Measurements from ENCODE around the gene CSF1. TPM values are rescaled to one million over a fixed set of nuclear protein-coding genes. Genes with fewer than 3 reads are reported as not detected.

Gene CSF1
- total RNA-seq, 1 donor from 2014 or later, result 252 TPM

- H3K4me3 Mint-ChIP-seq (ENCODE audit: low read depth), result no peak overlapping the region
- H3K9me3 Mint-ChIP-seq, result no peaks in the 10 kb centered on the region
These were observed 12.7 kb downstream of the CSF1 start for GRCh38 chr1:109923131-109923945.

GRCh38 chr1:109923946-109924275 is 13.3 kb downstream of the CSF1 start:
- H3K36me3 Mint-ChIP-seq (ENCODE audit: low read depth), result peaks cover 92% of the 10 kb centered on the region
- no peak overlapping the region for H3K4me3 Mint-ChIP-seq (ENCODE audit: low read depth)
- H3K27me3 Mint-ChIP-seq (ENCODE audit: low read depth), result no peaks in the 10 kb centered on the region
- peak overlapping the region; percentile 31 for H3K27ac Mint-ChIP-seq
- intact Hi-C loops (cut with micrococcal nuclease), result no loop called here
- no peak for DNase-seq (ENCODE audit: low spot score)
- no peaks in the 10 kb centered on the region for H3K9me3 Mint-ChIP-seq
- H3K4me1 Mint-ChIP-seq (ENCODE audit: low read depth), result peaks cover 7% of the 10 kb centered on the region

More at GRCh38 chr1:109923131-109923945, 12.7 kb downstream of the CSF1 start:
- Mint-ChIP-seq H3K4me1 (ENCODE audit: low read depth) (peaks cover 13% of the 10 kb centered on the region), H3K36me3 (ENCODE audit: low read depth) (peaks cover 92% of the 10 kb centered on the region), H3K27me3 (ENCODE audit: low read depth) (no peaks in the 10 kb centered on the region), H3K27ac (peak overlapping the region; percentile 12)
- intact Hi-C loops (cut with micrococcal nuclease), result no loop called here
- no peak for DNase-seq (ENCODE audit: low spot score)

- no peak overlapping the region for H3K4me3 Mint-ChIP-seq (ENCODE audit: low read depth)
These were observed 13.7 kb downstream of the CSF1 start for GRCh38 chr1:109924316-109924715.

GRCh38 chr1:109925159-109925990 is 14.7 kb downstream of the CSF1 start:
- Mint-ChIP-seq H3K27me3 (ENCODE audit: low read depth) (no peaks in the 10 kb centered on the region), H3K9me3 (no peaks in the 10 kb centered on the region), H3K36me3 (ENCODE audit: low read depth) (peaks cover 97% of the 10 kb centered on the region), H3K4me1 (ENCODE audit: low read depth) (peaks cover 7% of the 10 kb centered on the region), H3K4me3 (ENCODE audit: low read depth) (no peak overlapping the region), H3K27ac (peak overlapping the region; percentile 18)
- DNase-seq (ENCODE audit: low spot score), result no peak
- intact Hi-C loops (cut with micrococcal nuclease), result no loop called here

More at GRCh38 chr1:109924316-109924715, 13.7 kb downstream of the CSF1 start:
- Mint-ChIP-seq H3K4me1 (ENCODE audit: low read depth) (peaks cover 7% of the 10 kb centered on the region), H3K9me3 (no peaks in the 10 kb centered on the region), H3K27ac (peak overlapping the region; percentile 31), H3K27me3 (ENCODE audit: low read depth) (no peaks in the 10 kb centered on the region), H3K36me3 (ENCODE audit: low read depth) (peaks cover 91% of the 10 kb centered on the region)
- DNase-seq (ENCODE audit: low spot score), result no peak
- intact Hi-C loops (cut with micrococcal nuclease), result no loop called here

- Mint-ChIP-seq H3K27ac (peak overlapping the region; percentile 42), H3K36me3 (ENCODE audit: low read depth) (peaks cover 87% of the 10 kb centered on the region), H3K4me1 (ENCODE audit: low read depth) (no peaks in the 10 kb centered on the region), H3K9me3 (no peaks in the 10 kb centered on the region), H3K4me3 (ENCODE audit: low read depth) (no peak overlapping the region), H3K27me3 (ENCODE audit: low read depth) (no peaks in the 10 kb centered on the region)
- intact Hi-C loops (cut with micrococcal nuclease), result no loop called here
- no peak for DNase-seq (ENCODE audit: low spot score)
These were observed 16.1 kb downstream of the CSF1 start for GRCh38 chr1:109926662-109927300.

GRCh38 chr1:109927356-109927755 is 16.7 kb downstream of the CSF1 start:
- Mint-ChIP-seq H3K4me1 (ENCODE audit: low read depth) (no peaks in the 10 kb centered on the region), H3K27ac (no peak overlapping the region), H3K4me3 (ENCODE audit: low read depth) (no peak overlapping the region), H3K36me3 (ENCODE audit: low read depth) (peaks cover 82% of the 10 kb centered on the region), H3K27me3 (ENCODE audit: low read depth) (no peaks in the 10 kb centered on the region), H3K9me3 (no peaks in the 10 kb centered on the region)
- DNase-seq (ENCODE audit: low spot score), result no peak
- intact Hi-C loops (cut with micrococcal nuclease), result no loop called here

GRCh38 chr1:109927911-109928321 is 17.3 kb downstream of the CSF1 start:
- Mint-ChIP-seq H3K27ac (no peak overlapping the region), H3K4me3 (ENCODE audit: low read depth) (no peak overlapping the region), H3K36me3 (ENCODE audit: low read depth) (peaks cover 77% of the 10 kb centered on the region), H3K4me1 (ENCODE audit: low read depth) (no peaks in the 10 kb centered on the region), H3K27me3 (ENCODE audit: low read depth) (no peaks in the 10 kb centered on the region), H3K9me3 (no peaks in the 10 kb centered on the region)
- intact Hi-C loops (cut with micrococcal nuclease), result no loop called here
- no peak for DNase-seq (ENCODE audit: low spot score)

- Mint-ChIP-seq H3K36me3 (ENCODE audit: low read depth) (peaks cover 69% of the 10 kb centered on the region), H3K9me3 (no peaks in the 10 kb centered on the region), H3K27me3 (ENCODE audit: low read depth) (no peaks in the 10 kb centered on the region), H3K27ac (peak overlapping the region; percentile 53), H3K4me3 (ENCODE audit: low read depth) (no peak overlapping the region), H3K4me1 (ENCODE audit: low read depth) (peaks cover 3% of the 10 kb centered on the region)
- no peak for DNase-seq (ENCODE audit: low spot score)
- intact Hi-C loops (cut with micrococcal nuclease), result no loop called here
These were observed 18.0 kb downstream of the CSF1 start for GRCh38 chr1:109928591-109929111.

GRCh38 chr1:109929170-109929569 is 18.5 kb downstream of the CSF1 start:
- no peak for DNase-seq (ENCODE audit: low spot score)

GRCh38 chr1:109929588-109930251 is 19.1 kb downstream of the CSF1 start:
- H3K36me3 Mint-ChIP-seq (ENCODE audit: low read depth), result peaks cover 59% of the 10 kb centered on the region
- DNase-seq (ENCODE audit: low spot score), result no peak
- H3K4me3 Mint-ChIP-seq (ENCODE audit: low read depth), result no peak overlapping the region
- intact Hi-C loops (cut with micrococcal nuclease), result no loop called here
- H3K27ac Mint-ChIP-seq, result no peak overlapping the region
- no peaks in the 10 kb centered on the region for H3K27me3 Mint-ChIP-seq (ENCODE audit: low read depth)
- no peaks in the 10 kb centered on the region for H3K9me3 Mint-ChIP-seq
- H3K4me1 Mint-ChIP-seq (ENCODE audit: low read depth), result peaks cover 7% of the 10 kb centered on the region

More at GRCh38 chr1:109929170-109929569, 18.5 kb downstream of the CSF1 start:
- no peaks in the 10 kb centered on the region for H3K27me3 Mint-ChIP-seq (ENCODE audit: low read depth)
- intact Hi-C loops (cut with micrococcal nuclease), result no loop called here
- peaks cover 64% of the 10 kb centered on the region for H3K36me3 Mint-ChIP-seq (ENCODE audit: low read depth)
- no peaks in the 10 kb centered on the region for H3K9me3 Mint-ChIP-seq
- H3K4me1 Mint-ChIP-seq (ENCODE audit: low read depth), result peaks cover 7% of the 10 kb centered on the region
- no peak overlapping the region for H3K27ac Mint-ChIP-seq
- no peak overlapping the region for H3K4me3 Mint-ChIP-seq (ENCODE audit: low read depth)

- Mint-ChIP-seq H3K4me1 (ENCODE audit: low read depth) (peaks cover 7% of the 10 kb centered on the region), H3K27ac (peak overlapping the region; percentile 34), H3K27me3 (ENCODE audit: low read depth) (no peaks in the 10 kb centered on the region), H3K9me3 (no peaks in the 10 kb centered on the region), H3K4me3 (ENCODE audit: low read depth) (no peak overlapping the region), H3K36me3 (ENCODE audit: low read depth) (peaks cover 52% of the 10 kb centered on the region)
- DNase-seq (ENCODE audit: low spot score), result no peak
- intact Hi-C loops (cut with micrococcal nuclease), result no loop called here
These were observed 19.8 kb downstream of the CSF1 start for GRCh38 chr1:109930252-109930993.

All from activated T-helper 2 cell treated with anti-CD3 and anti-CD28 coated beads, Interferon-gamma antibody, Interleukin-2, Interleukin-4, amounts not matched to agents 10 μg/mL and 5 μg/mL and 100 μg/mL, durations not matched to agents 14 hours and 24 hours and 36 hours (primary cell).